CD4-positive, alpha-beta T cell treated with Interleukin-12 subunit alpha and Interleukin-12 subunit beta, for 1 hour (primary cell): ENCODE data around the gene WNT7B.

Source experiments
- DNase-seq: peaks from one replicate; pipeline ENCODE4 v3.0.0-alpha.2; 2020

The WNT7B gene

DNA sequence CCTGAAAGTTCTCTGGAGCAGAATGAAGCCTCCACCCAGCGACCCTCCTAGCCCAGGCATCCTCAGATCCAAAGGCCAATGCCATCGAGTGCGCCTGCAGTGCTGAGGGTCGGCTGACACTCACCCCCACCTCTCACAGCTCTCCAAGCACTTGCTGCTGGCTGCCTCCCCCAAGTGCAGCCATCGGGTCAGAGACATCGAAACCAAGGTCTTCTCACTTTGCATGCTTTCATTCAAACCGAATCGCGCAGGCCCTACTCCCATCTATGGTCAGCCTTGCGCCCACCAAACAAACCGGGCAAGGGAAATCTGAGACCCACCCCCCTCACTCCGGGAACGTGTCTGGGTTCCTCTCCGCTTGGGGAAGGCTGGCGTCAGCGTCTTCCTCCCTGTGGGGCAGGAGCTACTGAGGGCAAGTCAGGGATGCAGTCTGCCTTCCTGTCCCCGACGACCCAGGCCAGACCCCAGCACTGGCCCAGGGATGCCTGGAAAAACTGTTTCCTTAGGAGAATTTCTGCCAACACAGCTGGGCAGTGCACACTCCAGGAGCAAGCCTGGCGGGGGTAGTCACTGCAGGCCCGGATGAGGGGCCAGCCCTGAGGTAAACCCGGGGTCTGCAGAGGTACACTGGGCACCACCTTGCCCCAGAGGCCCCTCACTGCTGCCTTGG lies 7.0 kb downstream of the WNT7B start:
- no peak for DNase-seq

DNA sequence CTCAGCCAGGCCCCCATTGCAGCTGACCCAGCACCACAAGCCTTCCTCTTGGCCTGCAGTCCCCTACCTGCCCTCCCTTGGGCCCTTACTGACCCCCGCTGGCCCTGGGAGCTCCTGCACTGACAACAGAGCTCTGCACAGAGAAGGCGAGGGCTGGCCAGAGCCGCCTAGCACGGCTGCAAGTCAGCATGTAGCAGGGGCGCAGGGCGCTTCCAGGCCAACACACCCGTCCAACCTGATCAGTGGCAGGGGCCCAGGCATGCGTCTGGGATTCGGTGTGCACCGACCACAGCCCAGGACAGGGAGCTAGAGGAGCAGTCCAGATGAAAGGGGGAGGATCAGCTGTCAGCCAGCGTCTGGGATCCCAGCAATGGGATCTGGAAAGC lies 7.6 kb downstream of the WNT7B start:
- no peak for DNase-seq

DNA sequence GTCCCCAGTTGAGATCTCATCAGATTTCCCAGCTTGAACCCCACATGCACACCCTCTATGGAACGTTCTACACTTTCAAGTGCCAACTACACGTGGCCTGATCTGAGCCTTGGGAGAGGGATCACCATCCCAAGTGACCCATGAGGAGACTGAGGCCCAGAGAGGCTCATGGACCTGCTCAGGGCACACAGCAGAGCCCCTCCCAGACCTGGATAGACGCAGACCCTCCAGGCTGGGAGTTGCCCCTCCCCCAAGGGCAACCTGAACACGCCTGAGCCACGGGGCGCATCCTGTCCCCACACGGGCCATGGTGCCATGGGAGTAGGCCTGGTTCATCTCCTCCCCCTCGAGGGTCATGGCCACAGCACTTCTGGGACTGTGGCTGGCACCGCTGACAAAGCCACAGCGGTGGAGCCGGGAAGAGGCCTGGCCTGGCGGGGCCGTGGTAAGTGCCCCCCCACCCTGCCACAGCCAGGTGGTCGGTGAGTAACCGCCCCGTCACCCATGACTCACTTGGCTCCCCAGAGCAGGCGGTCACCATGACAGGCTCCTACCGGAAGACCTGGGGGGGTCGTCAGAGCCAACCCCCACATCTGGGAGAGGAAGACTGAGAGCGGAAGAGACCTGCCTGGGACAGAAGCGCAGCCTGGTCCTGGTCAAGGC lies 8.1 kb downstream of the WNT7B start:
- DNase-seq, result no peak

DNA sequence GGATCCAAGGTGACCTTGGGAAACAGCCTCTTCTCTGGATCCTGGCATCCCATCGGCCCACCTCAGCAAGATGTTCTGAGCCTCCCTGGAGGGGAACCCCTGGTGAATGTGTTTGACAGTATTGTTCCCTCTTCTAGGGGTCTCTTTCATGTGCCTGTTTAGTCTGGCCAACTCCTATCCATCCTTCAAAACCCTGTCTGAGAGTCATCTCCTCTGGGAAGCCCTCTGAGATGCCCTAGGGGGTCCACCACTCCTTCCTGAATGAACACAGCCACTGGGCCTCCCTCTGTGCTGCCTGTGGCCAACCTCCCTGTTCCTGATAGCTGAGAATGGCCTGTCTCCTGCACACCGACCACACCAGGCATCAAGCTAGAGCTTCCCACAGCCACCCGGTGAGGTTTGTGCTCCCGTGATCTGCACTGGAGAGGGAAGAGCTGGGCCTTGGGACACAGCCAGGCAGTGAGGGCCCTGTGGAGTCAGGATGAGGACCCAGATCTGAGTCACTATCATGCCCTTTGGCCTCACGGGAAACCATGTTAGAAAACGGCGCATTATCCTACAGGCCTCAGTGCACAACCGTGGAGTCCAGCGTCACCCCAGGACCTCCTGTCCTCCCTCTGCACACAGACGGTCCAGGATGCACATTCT lies 8.8 kb downstream of the WNT7B start:
- no peak for DNase-seq

DNA sequence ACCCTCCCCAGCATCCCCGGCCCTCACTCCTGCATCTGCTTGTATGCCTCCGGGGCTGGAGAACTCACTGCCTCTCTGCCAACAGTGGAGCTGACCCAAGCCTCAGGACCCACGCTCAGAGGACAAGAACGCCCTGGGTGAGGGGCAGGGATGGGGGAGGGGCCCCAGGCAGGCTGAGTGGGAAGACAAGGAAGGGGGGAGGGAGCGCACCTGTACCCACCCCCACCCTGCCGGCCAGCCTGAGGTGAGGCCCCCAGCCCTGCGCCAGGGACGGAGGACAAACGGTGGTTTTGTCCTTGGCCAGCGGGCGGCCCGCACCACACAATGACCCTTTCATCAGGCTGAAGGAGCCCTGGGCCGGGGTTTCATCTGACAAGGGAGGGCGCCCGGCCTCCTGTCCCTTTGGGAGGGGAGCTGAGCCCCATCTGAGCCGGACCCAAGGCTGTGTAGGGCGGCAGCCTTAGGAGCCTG lies 10.0 kb downstream of the WNT7B start:
- no peak for DNase-seq

DNA sequence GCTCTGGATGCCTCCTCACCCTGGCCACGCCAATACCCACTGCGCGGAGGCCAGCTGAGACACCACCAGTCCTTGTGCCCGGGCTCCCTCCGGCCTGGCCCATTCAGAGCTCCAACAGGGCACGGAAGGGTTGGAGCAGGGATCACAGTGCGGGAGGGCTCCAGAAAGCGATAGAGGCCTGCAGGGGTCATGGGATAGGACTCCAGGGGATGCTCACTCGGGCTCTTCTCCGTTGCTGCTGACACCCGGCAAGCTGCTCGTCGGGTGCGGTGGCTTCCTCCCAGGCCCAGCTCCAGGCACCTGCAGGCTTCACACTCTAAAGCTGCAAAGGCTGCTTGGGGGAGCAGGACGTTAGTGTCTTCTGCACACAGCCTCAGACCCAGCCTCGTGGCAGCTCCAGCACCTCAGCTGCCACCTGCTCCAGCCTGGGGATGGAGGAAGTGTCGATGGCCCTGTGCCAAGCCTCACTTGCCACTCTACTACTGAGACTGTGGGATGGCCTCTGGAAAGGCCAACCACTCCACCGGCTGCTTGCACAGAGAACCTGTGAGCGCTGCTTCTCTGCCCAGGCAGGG lies 10.6 kb downstream of the WNT7B start:
- no peak for DNase-seq

DNA sequence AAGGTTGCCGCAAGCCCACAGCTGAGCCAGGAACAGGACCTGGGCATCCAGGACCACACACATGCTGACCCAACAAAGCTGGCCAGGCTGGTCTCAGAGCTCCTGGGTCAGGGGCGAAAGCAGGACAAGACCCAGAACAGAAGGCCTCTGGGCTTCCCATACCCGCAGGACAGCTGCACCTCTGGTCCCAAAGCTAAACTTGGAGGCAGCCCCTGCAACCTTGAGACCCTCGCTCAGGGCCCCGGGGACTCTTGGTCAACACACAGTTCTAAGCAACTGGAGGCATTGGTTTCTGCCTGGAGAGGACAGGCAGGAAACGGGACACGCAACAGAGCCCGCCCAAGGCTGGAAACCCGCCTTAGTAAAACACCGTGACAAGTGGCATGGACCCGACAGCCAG lies 11.4 kb downstream of the WNT7B start:
- no peak for DNase-seq

DNA sequence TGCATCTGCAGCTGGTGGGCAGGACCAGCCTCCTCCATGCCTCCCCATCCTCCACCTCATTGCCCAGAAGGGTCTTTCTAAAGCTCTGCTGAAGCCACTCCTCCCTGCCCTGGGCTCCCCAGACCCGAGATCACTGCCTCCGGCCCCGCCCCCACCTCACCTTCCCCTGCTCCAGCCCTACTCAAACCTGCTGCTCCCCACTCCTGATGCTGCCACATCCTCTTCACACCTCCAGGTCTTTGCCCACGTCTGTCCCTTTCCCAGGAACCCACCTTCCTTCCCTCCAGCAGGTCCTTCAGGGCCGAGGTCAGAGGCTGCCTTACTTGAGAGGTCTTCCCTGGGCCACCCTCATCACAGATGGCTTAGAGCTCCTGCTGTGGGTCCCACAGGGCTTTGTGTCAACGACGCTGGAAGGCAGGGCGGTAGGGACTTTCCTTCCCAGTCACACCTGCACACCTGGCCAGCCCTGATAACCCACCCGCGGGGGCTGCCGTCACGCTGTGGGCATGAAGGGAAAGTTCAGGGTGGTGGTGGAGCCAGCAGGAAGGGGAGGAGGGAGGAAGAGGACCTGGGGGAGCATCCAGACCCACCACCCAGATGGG lies 11.9 kb downstream of the WNT7B start:
- no peak for DNase-seq

DNA sequence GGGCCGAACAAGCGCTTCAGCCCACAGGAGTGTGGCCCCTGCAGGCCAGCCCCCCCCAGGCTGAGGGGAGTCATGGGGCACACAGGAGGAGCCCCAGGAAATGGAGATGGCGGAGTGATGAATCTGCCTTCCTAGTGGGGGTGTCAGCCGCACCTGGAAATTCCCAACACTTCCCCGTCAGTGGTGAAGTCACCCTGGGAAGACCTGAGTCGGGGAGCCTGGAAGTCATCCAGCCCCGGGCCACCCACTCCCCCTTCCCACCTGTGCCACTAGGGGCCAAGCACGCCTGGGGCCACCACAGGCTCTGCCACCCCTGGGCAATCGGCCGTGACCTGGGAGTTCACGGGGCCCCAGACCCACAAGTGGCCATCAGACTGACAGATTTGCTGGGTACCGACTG lies 12.6 kb downstream of the WNT7B start:
- no peak for DNase-seq

DNA sequence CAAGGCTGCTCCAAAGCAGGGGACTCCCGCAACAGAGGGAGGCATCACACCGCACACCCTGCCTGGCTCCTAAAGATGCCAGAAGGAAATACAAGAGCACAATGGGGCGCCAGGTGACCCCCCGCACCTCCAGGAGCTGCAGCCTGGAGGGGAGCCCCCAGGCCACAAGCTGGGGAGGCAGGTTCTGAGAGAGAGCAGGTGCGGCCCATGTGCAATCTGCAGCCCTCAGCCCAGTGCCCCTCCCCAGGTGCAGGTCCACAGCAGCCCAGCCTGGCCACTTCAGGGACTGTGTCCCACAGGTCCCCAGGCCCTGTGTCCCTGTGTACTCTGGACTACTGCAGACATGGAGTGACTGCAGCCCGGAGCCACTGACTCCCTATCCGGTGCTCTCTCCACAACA lies 13.1 kb downstream of the WNT7B start:
- no peak for DNase-seq

DNA sequence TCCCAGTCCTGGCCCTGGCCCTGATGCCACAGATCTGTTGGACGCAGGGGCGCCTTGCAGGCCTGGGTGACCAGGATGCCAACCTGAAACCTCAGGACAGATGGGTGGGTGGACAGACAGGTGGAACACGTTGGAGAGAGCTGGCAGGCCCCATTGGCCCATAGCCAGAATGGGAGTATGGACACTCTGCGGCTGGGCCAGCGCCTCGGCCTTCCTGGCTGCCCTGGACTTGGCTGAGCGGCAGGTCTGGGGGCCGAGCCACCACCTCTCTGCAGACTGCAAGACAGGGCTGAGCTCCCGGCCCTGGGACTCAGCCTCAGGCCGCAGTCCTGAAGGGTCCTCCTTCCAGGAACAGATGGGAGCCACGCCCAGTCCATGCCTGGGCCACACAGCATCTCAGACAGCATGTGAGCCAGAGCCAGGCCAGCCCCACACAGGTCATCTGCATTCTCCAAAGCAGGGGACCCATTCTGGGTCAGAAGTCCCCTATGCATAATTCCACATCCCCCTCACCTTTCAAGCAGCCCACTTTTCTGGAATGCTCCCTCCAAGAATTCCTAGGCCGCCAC lies 14.1 kb downstream of the WNT7B start:
- no peak for DNase-seq

DNA sequence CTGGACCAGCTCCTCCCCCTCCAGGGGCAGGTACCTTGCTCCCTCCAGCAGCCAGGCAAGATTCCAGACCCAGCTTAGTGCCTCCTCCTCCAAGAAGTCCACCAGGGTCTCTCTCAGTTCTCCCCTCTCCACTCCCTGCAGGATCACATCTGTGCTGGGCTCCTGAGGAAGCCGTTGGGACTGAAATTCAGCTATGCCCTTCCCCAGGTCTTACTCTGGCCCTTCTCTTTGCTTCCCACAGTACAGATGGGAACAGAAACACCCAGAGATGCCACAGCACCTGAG lies 14.6 kb downstream of the WNT7B start:
- no peak for DNase-seq

DNA sequence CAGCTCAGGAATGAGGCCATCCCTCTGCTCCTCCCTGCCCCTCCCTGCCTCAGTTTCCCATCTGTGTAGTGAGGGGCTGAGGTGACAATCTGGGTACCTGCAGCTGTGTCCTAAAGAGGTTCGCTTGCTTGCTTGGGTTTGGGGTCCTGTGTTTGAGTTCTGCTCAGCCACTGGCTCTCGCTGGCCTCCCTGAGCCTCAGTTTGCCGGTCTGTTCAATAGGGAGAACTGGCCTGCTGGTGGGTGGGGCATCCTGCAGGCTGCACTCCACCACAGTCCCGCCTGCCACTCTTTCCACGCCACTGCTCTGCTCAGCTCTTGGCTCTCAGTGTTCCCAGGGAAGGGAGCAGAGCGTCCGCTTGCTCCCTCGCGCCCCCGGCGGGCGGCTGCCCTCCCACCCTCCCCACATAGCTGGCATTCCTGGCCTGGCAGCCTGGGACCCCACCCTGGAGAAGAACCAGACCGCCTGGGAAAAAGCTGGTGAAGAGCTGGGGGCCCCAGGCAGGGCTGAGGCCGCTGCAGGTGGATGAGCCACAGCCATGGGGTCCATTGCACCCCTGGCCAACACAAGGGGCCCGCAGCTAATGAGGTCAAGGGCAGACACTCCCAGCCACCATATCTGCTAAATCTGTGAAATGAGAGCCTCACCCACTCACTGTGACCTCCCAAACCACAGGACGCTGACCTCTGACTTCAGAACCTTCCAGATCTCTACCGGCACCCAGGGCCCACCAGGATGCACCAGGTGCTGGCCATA lies 15.1 kb downstream of the WNT7B start:
- DNase-seq, result no peak

DNA sequence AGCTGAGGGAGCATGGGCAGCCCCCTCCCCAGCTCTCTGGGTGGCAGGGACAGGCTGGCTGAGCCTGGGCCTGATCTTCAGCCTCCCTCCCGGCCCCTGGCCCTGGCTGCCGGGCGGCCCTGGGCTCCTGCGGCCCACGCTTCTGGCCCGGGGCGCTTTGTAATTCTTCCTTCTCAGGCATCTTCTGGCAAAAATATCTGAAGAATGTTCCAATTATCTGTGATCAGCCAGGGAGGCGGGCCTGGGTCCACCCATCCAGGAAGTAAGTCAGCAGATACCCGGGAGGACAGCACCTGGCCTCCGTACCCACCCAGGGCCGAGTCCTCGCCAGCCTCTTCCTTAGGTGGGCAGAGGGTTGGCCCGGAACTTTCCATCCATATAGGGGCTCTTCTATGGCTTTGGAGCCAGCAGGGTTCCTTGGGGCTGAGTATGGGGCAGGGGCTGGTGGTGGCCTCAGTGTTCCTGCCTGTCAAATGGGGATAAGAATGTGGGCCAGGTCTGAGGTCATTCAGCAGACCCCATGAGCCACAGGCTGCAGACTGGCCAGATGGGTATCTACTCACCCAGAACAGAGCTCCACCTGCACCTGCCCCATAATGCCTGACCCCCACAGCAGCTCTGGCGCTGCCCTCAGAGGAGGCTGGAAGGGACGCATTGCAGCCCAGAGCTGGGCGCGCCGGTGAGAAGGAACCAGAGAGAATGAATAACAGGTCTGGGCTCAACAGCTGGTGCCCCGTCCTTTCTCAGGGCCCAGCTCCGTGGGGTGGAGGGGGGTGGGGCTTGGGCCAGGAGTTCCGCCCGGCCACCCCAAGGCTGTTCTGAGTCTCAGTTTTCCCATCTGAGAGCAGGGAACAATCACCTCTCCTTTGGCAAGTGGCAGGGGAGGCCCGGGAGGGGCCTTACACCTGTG lies 16.2 kb downstream of the WNT7B start:
- DNase-seq, result no peak

DNA sequence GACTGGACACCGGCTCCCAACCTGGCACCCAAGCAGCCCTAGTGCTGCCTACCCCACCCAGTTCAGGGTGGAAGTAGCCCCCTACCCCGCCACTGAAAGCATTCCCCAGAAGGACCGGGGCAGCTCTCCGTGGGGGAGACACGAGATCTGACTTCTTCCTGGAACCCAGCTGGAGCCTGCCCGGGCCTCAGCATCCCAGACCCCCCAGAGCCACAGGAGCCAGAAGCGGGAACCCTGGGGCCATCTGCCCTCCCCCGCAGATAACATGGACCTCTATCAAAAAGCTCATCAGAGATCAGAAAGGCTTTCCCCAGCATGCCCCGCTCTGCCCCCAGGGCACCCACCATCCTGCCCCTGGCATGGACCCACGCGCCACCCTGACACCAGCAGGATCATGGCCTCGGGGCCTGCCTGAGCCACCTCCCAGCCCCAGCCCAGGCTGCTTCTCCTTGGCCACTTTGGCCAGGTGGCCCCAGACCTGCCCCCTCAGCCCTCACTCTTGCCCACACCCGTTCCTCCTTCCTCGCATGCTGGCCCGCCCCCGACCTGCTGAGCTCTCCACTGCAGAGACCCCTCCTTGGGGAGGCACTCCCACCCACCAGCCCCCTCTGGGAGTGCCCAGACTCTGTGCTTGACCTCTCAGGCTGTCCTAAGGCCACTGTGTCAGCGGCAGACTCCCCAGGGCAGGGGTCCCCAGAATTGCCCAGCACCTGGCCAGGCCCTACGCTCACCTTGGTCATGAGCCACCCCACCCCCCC lies 17.1 kb downstream of the WNT7B start:
- no peak for DNase-seq

DNA sequence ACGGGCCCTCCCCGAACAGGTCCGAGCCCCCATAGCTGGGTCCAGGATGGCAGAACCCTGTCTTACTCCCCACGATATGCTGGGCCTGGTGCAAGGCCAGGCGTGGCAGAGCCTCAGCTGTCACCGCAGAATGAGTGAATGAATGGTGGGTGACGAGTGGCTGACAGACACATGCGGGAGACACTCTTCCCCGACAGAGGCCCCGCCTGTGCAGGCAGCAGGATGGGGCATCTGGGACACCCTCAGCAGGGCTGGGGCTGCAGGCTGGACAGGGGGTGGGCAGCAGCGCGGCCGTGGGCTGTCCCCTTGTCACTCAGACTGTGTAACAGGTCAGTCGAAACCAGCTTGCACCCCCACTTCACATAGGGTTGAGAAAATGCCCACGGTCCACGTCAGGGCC lies 18.0 kb downstream of the WNT7B start:
- no peak for DNase-seq

DNA sequence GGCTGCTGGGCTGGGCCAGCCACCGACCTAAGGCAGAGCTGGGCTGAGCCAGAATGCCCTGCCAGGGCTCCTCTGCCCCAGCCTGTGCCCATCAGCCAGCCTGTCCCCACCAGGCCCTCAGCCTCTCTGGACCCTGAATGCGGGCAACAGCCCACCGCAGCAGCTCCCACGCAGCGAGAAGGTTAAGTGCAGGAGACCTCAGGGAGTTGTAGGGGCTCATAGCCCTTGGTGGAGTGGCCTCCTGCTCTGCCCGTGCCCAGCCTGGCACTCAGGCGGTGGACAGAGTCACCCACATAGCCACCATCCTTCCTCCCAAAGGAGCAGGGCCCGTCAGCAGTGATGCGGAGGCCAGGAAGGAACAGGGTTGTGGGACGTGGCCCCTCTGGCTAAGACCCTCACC lies 19.1 kb downstream of the WNT7B start:
- no peak for DNase-seq

DNA sequence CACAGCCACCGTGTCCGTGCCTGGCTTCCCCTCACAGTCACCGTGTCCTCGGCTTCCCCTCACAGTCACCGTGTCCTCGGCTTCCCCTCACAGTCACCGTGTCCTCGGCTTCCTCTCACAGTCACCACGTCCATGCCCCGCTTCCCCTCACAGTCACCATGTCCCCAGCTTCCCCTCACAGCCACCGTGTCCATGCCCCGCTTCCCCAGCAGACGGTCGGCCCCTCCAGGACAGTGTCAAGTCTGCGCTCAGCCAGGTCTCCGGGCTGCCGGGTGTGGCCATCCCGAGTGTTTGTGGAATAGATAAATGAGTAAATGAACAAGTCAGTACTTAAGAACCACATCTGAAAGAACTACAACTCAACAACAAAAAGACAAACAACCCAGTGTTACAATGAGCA lies 23.8 kb downstream of the WNT7B start:
- no peak for DNase-seq

DNA sequence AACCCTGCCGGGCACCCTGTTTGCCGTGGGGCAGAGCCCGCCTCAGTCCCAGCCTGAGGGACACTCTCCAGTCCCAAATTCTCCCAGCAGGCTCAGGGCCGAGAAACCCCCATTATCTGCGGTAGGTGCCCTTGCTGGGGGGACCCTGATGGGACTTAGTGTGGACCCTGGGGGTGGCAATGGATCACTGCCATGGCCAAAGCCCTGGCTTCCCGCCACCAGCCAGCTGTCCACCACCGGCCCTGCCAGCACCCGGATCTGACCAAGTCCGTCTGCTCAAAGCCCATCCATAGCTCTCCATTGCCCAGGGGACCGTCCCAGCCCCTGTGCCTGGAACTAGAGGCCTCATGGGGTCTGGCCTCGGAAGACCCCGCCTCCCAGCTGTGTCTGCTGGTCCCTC lies 24.4 kb downstream of the WNT7B start:
- DNase-seq, result no peak

DNA sequence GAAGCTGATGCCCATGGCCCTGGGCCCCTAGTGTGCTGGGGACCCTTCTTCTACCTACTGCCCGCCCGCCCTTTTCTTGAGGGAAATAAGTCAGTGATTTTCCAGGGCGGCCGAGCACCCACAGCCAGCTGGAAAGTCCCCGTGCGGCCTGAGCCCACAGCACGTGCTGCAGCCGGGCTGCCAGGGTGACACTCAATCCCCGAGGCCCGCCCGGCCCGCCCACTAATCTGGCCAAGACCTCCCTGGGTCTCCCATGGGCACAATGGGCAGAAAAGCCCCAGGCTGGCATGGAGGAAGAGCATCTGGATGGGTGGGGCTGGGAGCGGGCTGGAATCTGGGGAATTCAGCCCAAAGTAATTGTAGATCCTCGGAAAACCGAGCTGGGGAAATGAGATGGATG lies 24.8 kb downstream of the WNT7B start:
- no peak for DNase-seq

DNA sequence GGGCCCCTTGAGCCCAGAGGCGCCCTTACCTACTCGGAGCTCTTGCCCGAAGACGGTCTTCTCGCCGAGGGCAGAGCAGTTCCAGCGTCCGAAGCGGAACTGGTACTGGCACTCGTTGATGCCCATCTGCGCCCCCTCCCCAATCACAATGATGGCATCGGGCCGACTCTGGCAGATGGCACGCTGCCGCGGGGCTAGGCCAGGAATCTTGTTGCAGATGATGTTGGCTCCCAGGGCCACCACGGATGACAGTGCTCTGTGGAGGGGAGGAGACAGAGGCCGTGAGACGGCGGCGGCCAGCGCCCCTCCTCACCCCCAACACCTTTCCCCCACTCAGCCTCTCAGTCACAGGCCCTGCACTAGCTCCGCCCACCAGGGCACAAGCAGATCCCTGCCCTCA lies 27.1 kb downstream of the WNT7B start:
- no peak for DNase-seq
